GM12878 (cell line): Measurements from ENCODE around the gene CRYL1. TPM values are rescaled to one million over a fixed set of nuclear protein-coding genes. Genes with fewer than 3 reads are reported as not detected.

ENCODE experiments used
- ATAC-seq: fragments of 200-7000 bp; cut with Tn5 transposase; 3 replicates; pipeline ENCODE4 v1.9.1; 2020; ENCODE audit warnings: mild to moderate bottlenecking, moderate library complexity
- BruUV-seq: library from RNA; stranded (reverse); fragments of 400-500 nt; replicated peaks from 2 replicates; lab custom pipeline; 2021; lab: Mats Ljungman, UMichigan
- CTCF ChIA-PET: fragments of 300-600 bp; sonication (Branson Sonifier 250); formaldehyde crosslinking; extraction: SDS; loops from one replicate; lab custom pipeline; 2021; ENCODE audit warnings: inconsistent platforms; lab: Yijun Ruan, JAX
- POLR2A ChIA-PET: fragments of 350-600 bp; formaldehyde crosslinking; extraction: SDS; loops from one replicate; lab custom pipeline; 2021; ENCODE audit warnings: inconsistent platforms; lab: Charles Lee
- RAD21 ChIA-PET: fragments of 300-600 bp; sonication (Branson Sonifier 250); formaldehyde crosslinking; loops from one replicate; lab custom pipeline; 2023; ENCODE audit warnings: antibody characterized with exemption; ENCODE audit not compliant: unreplicated experiment; lab: Charles Lee
- SMC1A ChIA-PET: fragments of 300-600 bp; sonication (Branson Sonifier 250); formaldehyde crosslinking; loops from one replicate; lab custom pipeline; 2023; ENCODE audit not compliant: unreplicated experiment, uncharacterized antibody; lab: Charles Lee
- DNase-seq: peaks from one replicate; pipeline ENCODE4 v3.0.0-alpha.2; 2011; ENCODE audit warnings: low read depth, low spot score
- FAIRE-seq: peaks from 3 replicates; lab custom pipeline; 2011; peaks lifted over from hg19 to GRCh38; lab: Jason Lieb, UNC
- H2AFZ ChIP-seq: 2 replicates; pipeline ENCODE4 v1.6.0; 2011; ENCODE audit warnings: low read depth, low read length, control low read depth; ENCODE audit not compliant: control insufficient read depth
- H3K27ac ChIP-seq: 2 replicates; pipeline ENCODE4 v1.5.1; 2011; ENCODE audit warnings: control low read depth; ENCODE audit not compliant: control insufficient read depth, insufficient read depth
- H3K27me3 ChIP-seq, 2 experiments: replicated peaks in 1 of 2; 2 replicates each; pipeline versions ENCODE4 v1.6.0 to v1.6.1; 2011; ENCODE audit warnings: low read length in 1 of 2; ENCODE audit not compliant: control insufficient read depth in 2 of 2, insufficient read depth in 2 of 2
- H3K36me3 ChIP-seq, 2 experiments: 2 replicates each; pipeline ENCODE4 v1.5.1; 2011; ENCODE audit warnings: low read length in 1 of 2; ENCODE audit not compliant: control insufficient read depth in 2 of 2, insufficient read depth in 2 of 2
- H3K4me1 ChIP-seq: 2 replicates; pipeline ENCODE4 v1.6.1; 2011; ENCODE audit warnings: mild to moderate bottlenecking, low read length, moderate library complexity, mixed read lengths; ENCODE audit not compliant: control insufficient read depth, insufficient read depth
- H3K4me2 ChIP-seq: 2 replicates; pipeline ENCODE4 v1.6.0; 2011; ENCODE audit warnings: control low read depth; ENCODE audit not compliant: control insufficient read depth, insufficient read depth
- H3K4me3 ChIP-seq: fragments of 200-600 bp; sonication (generic); 2 replicates; pipeline ENCODE4 v1.5.1; 2016
- H3K79me2 ChIP-seq: 2 replicates; pipeline ENCODE4 v1.6.0; 2011; ENCODE audit warnings: low read length; ENCODE audit not compliant: control insufficient read depth, insufficient read depth
- H3K9ac ChIP-seq: 2 replicates; pipeline ENCODE4 v1.8.0; 2011; ENCODE audit warnings: low read length, control low read depth, mixed read lengths; ENCODE audit not compliant: control insufficient read depth, insufficient read depth
- H3K9me3 ChIP-seq: replicated peaks from 3 replicates; pipeline ENCODE4 v1.5.1; 2011; ENCODE audit warnings: mild to moderate bottlenecking, low read length; ENCODE audit not compliant: control insufficient read depth, insufficient read depth
- H4K20me1 ChIP-seq: 2 replicates; pipeline ENCODE4 v1.6.0; 2011; ENCODE audit not compliant: control insufficient read depth, insufficient read depth
- JUND ChIP-seq: IDR thresholded peaks from 2 replicates; pipeline ENCODE4 v1.6.1; 2012; ENCODE audit warnings: low read depth, mild to moderate bottlenecking, low read length, improper control_type of control experiment, moderate library complexity
- PAX5 ChIP-seq: IDR thresholded peaks from 2 replicates; pipeline ENCODE4 v1.6.1; 2011; ENCODE audit warnings: low read depth, low read length, borderline replicate concordance
- POLR2AphosphoS2 ChIP-seq: IDR thresholded peaks from 2 replicates; pipeline ENCODE4 v1.6.1; 2011; ENCODE audit warnings: low read depth, mild to moderate bottlenecking, low read length, improper control_type of control experiment, moderate library complexity
- POLR2AphosphoS5 ChIP-seq: IDR thresholded peaks from 2 replicates; pipeline ENCODE4 v1.6.1; 2011; ENCODE audit warnings: mild to moderate bottlenecking, low read length, inconsistent platforms
- RB1 ChIP-seq: fragments of 450-650 bp; formaldehyde crosslinking; IDR thresholded peaks from 2 replicates; pipeline ENCODE4 v1.6.1; 2017; ENCODE audit warnings: mild to moderate bottlenecking, borderline replicate concordance
- TAF1 ChIP-seq: IDR thresholded peaks from 2 replicates; pipeline ENCODE4 v1.6.1; 2011; ENCODE audit warnings: mild to moderate bottlenecking, low read depth, low read length, borderline replicate concordance
- TCF7 ChIP-seq: IDR thresholded peaks from 2 replicates; pipeline ENCODE4 v1.6.1; 2014; ENCODE audit warnings: antibody characterized with exemption, borderline replicate concordance
- WGBS: methylation state at CpG from one replicate; pipeline ENCODE4 v1.1.6; 2016; ENCODE audit warnings: low lambda C conversion rate; ENCODE audit not compliant: insufficient replicate concordance, insufficient coverage; ENCODE audit errors: missing lambda C conversion rate; 5-methylcytosine and 5-hydroxymethylcytosine counted together
- in situ Hi-C: fragments of 300-500 bp; cut with MboI; formaldehyde crosslinking; loops from 9 replicates; pipeline ENCODE4 v1.14.3; 2018; ENCODE audit warnings: mixed read lengths
- intact Hi-C: fragments of 100-400 bp; cut with micrococcal nuclease; formaldehyde crosslinking; loops from one replicate; pipeline ENCODE4 v1.14.2; 2022; ENCODE audit not compliant: unreplicated experiment
- polyA plus RNA-seq, 11 experiments: library from polyadenylated mRNA; depleted of rRNA in 4 of 11; unstranded in 6 of 11; stranded (reverse) in 5 of 11; fragments of >200 nt; fragmentation: Nextera tagmentation in 4 of 11; fragmentation: Illumina TruSeq in 1 of 11; extraction: Ambion mirVana in 4 of 11; extraction: Trizol in 1 of 11; gene quantifications; 1 replicate in 1 of 11; 2 replicates in 10 of 11; pipeline versions ENCODE4 v1.2.1 to v1.2.3, GENCODE V29; 2011 to 2016; ENCODE audit warnings: inconsistent platforms in 2 of 11, missing spikeins in 2 of 11, low read depth in 1 of 11
- total RNA-seq, 4 experiments: library from RNA; depleted of rRNA in 3 of 4; stranded (reverse); fragments of >200 nt in 3 of 4; fragmentation: Illumina TruSeq in 1 of 4; extraction: Trizol in 1 of 4; gene quantifications; 2 replicates each; pipeline versions ENCODE4 v1.2.1 to v1.2.3, GENCODE V29; 2013 to 2021
- TF ChIP-seq, protein P1 (sequence below): IDR thresholded peaks from 2 replicates; pipeline ENCODE4 v1.6.1; 2012; ENCODE audit warnings: low read length, inconsistent platforms
- TF ChIP-seq, protein P2 (sequence below), 3 experiments: IDR thresholded peaks in 2 of 3; conservative IDR thresholded peaks in 1 of 3; 2 replicates each; pipeline ENCODE4 v1.5.1; 2011; ENCODE audit warnings: low read depth in 3 of 3, low read length in 3 of 3, mild to moderate bottlenecking in 3 of 3, control low read depth in 2 of 3, moderate library complexity in 2 of 3, inconsistent platforms in 1 of 3, mixed read lengths in 1 of 3; ENCODE audit not compliant: control insufficient read depth in 2 of 3, insufficient read depth in 1 of 3; ENCODE audit errors: extremely low read depth in 1 of 3

CRYL1 gene
- total and polyA plus RNA-seq, 10 of the 15 experiments (the other 5 are each of a cell fraction or from before 2014, with no cell fraction given) = 5.5 to 36.7 (median 12.2) TPM

DNA sequence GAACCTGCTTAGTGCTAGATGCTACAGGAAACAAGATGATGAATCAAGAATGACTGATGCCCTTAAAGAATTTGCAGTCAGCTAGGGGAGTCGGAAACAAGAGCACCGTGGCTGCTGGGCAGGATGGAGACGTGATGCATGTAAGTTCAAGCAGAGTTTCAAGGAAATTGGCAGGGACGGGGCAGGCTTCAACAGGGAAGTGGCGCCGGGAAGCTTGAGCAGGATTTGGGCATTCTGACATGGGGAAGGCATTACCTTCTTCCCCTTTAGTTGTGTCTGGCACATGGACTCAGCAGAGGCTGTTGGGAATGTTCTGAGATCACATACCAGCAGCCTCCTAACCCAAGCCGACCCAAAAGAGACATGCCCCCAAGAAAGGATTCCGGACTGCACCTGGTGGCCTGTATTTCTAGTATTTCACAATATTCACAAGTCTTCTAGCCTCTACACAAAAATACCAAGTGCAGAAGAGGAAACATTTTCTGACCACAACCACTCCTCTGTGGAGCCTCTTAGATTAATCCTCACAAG is 138.2 kb downstream of the CRYL1 start:
- H3K79me2 ChIP-seq = no peaks in the 10 kb centered on the region
- no peaks in the 10 kb centered on the region for H3K36me3 ChIP-seq
- 74% methylated on average over 8 of the region's 8 CpGs for WGBS
- ChIA-PET SMC1A (no interaction called here), POLR2A (no interaction called here), CTCF (no interaction called here), RAD21 (no interaction called here)
- H3K9me3 ChIP-seq = no peaks in the 10 kb centered on the region; the same call in 2 of the 3 replicates
- no peak overlapping the region for H3K4me3 ChIP-seq
- H3K4me2 ChIP-seq = no peak overlapping the region
- no peak overlapping the region for H3K9ac ChIP-seq
- BruUV-seq = no TSS peak
- DNase-seq (no peak), FAIRE-seq (no peak), ATAC-seq (no peak)
- no peak overlapping the region for H2AFZ ChIP-seq
- H3K4me1 ChIP-seq = peaks cover 6% of the 10 kb centered on the region
- H4K20me1 ChIP-seq = no peaks in the 10 kb centered on the region
- TF ChIP-seq PAX5 = no peak
- no peak for TF ChIP-seq TAF1
- TF ChIP-seq, protein P1, sequence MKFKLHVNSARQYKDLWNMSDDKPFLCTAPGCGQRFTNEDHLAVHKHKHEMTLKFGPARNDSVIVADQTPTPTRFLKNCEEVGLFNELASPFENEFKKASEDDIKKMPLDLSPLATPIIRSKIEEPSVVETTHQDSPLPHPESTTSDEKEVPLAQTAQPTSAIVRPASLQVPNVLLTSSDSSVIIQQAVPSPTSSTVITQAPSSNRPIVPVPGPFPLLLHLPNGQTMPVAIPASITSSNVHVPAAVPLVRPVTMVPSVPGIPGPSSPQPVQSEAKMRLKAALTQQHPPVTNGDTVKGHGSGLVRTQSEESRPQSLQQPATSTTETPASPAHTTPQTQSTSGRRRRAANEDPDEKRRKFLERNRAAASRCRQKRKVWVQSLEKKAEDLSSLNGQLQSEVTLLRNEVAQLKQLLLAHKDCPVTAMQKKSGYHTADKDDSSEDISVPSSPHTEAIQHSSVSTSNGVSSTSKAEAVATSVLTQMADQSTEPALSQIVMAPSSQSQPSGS = no peak
- no peaks in the 10 kb centered on the region for H3K27me3 ChIP-seq
- in situ Hi-C loops = no loop called here
- H3K27ac ChIP-seq = no peak overlapping the region
- intact Hi-C loops = no loop called here

DNA sequence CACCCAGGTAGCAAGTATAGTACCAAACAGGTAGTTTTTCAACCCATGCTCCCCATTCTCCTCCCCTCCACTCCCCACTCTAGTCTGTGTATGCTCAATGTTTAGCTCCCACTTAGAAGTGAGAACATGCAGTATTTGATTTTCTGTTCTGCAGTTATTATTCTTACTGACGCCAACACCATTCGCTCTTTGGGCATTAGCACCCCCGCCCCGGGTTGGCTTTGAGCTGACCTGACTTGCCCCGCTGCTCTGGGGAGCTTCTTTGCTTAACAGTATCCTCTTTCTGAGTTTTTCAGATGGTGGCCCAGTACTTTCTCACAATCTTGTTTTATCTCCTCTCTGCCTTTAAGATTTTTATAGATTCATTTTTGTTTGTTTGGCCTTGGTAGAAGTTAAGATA is 138.7 kb downstream of the CRYL1 start:
- FAIRE-seq (no peak), DNase-seq (no peak), ATAC-seq (no peak)
- no TSS peak for BruUV-seq
- no peaks in the 10 kb centered on the region for H3K79me2 ChIP-seq
- RAD21 ChIA-PET = no interaction called here
- CTCF ChIA-PET = no interaction called here
- no peak for TF ChIP-seq TCF7
- TF ChIP-seq POLR2AphosphoS5 = no peak
- TF ChIP-seq POLR2AphosphoS2 = no peak
- TF ChIP-seq, protein P2, sequence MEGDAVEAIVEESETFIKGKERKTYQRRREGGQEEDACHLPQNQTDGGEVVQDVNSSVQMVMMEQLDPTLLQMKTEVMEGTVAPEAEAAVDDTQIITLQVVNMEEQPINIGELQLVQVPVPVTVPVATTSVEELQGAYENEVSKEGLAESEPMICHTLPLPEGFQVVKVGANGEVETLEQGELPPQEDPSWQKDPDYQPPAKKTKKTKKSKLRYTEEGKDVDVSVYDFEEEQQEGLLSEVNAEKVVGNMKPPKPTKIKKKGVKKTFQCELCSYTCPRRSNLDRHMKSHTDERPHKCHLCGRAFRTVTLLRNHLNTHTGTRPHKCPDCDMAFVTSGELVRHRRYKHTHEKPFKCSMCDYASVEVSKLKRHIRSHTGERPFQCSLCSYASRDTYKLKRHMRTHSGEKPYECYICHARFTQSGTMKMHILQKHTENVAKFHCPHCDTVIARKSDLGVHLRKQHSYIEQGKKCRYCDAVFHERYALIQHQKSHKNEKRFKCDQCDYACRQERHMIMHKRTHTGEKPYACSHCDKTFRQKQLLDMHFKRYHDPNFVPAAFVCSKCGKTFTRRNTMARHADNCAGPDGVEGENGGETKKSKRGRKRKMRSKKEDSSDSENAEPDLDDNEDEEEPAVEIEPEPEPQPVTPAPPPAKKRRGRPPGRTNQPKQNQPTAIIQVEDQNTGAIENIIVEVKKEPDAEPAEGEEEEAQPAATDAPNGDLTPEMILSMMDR (IDR thresholded peaks at IDR 0.05 in 2 of 3, conservative IDR thresholded peaks at IDR 0.05 in 1 of 3; ENCODE audit: control insufficient read depth in 2 of 3, extremely low read depth in 1 of 3, insufficient read depth in 1 of 3, low read depth in 3 of 3, low read length in 3 of 3) = no peak
- TF ChIP-seq JUND = no peak
- no peak for TF ChIP-seq RB1
- no peaks in the 10 kb centered on the region for H3K27me3 ChIP-seq
- SMC1A ChIA-PET = no interaction called here
- H3K4me3 ChIP-seq = no peak overlapping the region
- no peaks in the 10 kb centered on the region; the same call in 2 of the 3 replicates for H3K9me3 ChIP-seq
- H3K36me3 ChIP-seq = no peaks in the 10 kb centered on the region
- H2AFZ ChIP-seq = no peak overlapping the region
- in situ Hi-C loops (no loop called here), intact Hi-C loops (no loop called here)
- H3K4me2 ChIP-seq = no peak overlapping the region
- WGBS = 90% methylated on average over 5 of the region's 5 CpGs
- H3K9ac ChIP-seq = no peak overlapping the region
- no peak overlapping the region for H3K27ac ChIP-seq
- H3K4me1 ChIP-seq = peaks cover 6% of the 10 kb centered on the region
- no peaks in the 10 kb centered on the region for H4K20me1 ChIP-seq
- POLR2A ChIA-PET = no interaction called here
